OCI-LY7 (cell line): ENCODE results near the gene RASSF4. TPM values are rescaled to one million over a fixed set of nuclear protein-coding genes. Genes with fewer than 3 reads are reported as not detected.

Source experiments
- Bru-seq: library from RNA; stranded (reverse); fragments of 400-500 nt; gene quantifications from one replicate; lab custom pipeline; 2021; lab: Mats Ljungman, UMichigan
- BruChase-seq, 2 experiments: library from RNA; stranded (reverse); fragments of 400-500 nt; gene quantifications; one replicate each; lab custom pipeline; 2021; lab: Mats Ljungman, UMichigan
- BruUV-seq: library from RNA; stranded (reverse); fragments of 400-500 nt; replicated peaks from 2 replicates; lab custom pipeline; 2021; lab: Mats Ljungman, UMichigan
- CTCF ChIA-PET: fragments of 300-600 bp; sonication (Branson Sonifier 250); formaldehyde crosslinking; loops from one replicate; lab custom pipeline; 2022; ENCODE audit warnings: antibody characterized with exemption; ENCODE audit not compliant: unreplicated experiment; lab: Charles Lee
- POLR2A ChIA-PET: fragments of 300-600 bp; sonication (Branson Sonifier 250); formaldehyde crosslinking; loops from one replicate; lab custom pipeline; 2022; ENCODE audit warnings: antibody characterized with exemption; lab: Charles Lee
- DNase-seq: peaks from one replicate; pipeline ENCODE4 v3.0.0-alpha.2; 2015; ENCODE audit warnings: low spot score
- H2AFZ ChIP-seq: fragments of 200-600 bp; sonication (generic), shearing (Covaris generic); 2 replicates; pipeline ENCODE4 v1.6.1; 2014; ENCODE audit warnings: mild to moderate bottlenecking, antibody characterized with exemption, low read length, moderate library complexity
- H3K27ac ChIP-seq: fragments of 200-600 bp; sonication (generic); 2 replicates; pipeline ENCODE4 v1.5.1; 2014; ENCODE audit warnings: mixed run types, low read depth, mild to moderate bottlenecking, moderate library complexity, low read length, inconsistent platforms; ENCODE audit not compliant: poor library complexity, severe bottlenecking
- H3K36me3 ChIP-seq: fragments of 200-600 bp; sonication (generic); 2 replicates; pipeline ENCODE4 v1.6.1; 2014; ENCODE audit warnings: mild to moderate bottlenecking, antibody characterized with exemption, low read length, moderate library complexity, mixed read lengths; ENCODE audit not compliant: insufficient read depth
- H3K4me1 ChIP-seq: fragments of 200-600 bp; sonication (generic); 2 replicates; pipeline ENCODE4 v1.5.1; 2014; ENCODE audit warnings: mild to moderate bottlenecking, low read length; ENCODE audit not compliant: insufficient read depth, poor library complexity, severe bottlenecking
- H3K4me2 ChIP-seq: fragments of 200-600 bp; sonication (generic); 2 replicates; pipeline ENCODE4 v1.6.1; 2014; ENCODE audit warnings: mild to moderate bottlenecking, low read length
- H3K4me3 ChIP-seq: fragments of 200-600 bp; sonication (generic); 2 replicates; pipeline ENCODE4 v1.5.1; 2014; ENCODE audit warnings: mild to moderate bottlenecking, low read depth, low read length; ENCODE audit not compliant: poor library complexity, severe bottlenecking
- H3K79me2 ChIP-seq: fragments of 200-600 bp; sonication (generic); 2 replicates; pipeline ENCODE4 v1.6.1; 2016; ENCODE audit warnings: low read depth, mild to moderate bottlenecking, low read length, moderate library complexity, mixed read lengths; ENCODE audit not compliant: insufficient read depth
- H3K9me2 ChIP-seq: fragments of 200-600 bp; sonication (generic); 2 replicates; pipeline ENCODE4 v1.6.1; 2016; ENCODE audit warnings: mild to moderate bottlenecking, low read length, mixed read lengths; ENCODE audit not compliant: insufficient read depth
- H3K9me3 ChIP-seq: fragments of 200-600 bp; sonication (generic); 2 replicates; pipeline ENCODE4 v1.6.1; 2014; ENCODE audit warnings: mild to moderate bottlenecking, mixed run types, low read length, mixed read lengths
- H4K20me1 ChIP-seq: fragments of 200-600 bp; sonication (generic); 2 replicates; pipeline ENCODE4 v1.6.1; 2014; ENCODE audit warnings: mild to moderate bottlenecking, antibody characterized with exemption, low read length, moderate library complexity, mixed read lengths; ENCODE audit not compliant: insufficient read depth
- EZH2phosphoT487 ChIP-seq: fragments of 200-600 bp; sonication (generic); IDR thresholded peaks from 2 replicates; pipeline ENCODE4 v1.6.1; 2018; ENCODE audit warnings: low read depth, borderline replicate concordance, mild to moderate bottlenecking, mixed run types, antibody characterized with exemption, low read length, moderate library complexity, mixed read lengths
- intact Hi-C: fragments of 100-400 bp; cut with micrococcal nuclease; formaldehyde crosslinking; loops from one replicate; pipeline ENCODE4 v1.10.0; 2022; ENCODE audit not compliant: unreplicated experiment
- long read RNA-seq: library from polyadenylated mRNA; stranded (forward); transcript quantifications from one replicate; pipeline ENCODE4 v2.0.0, GENCODE V29; 2022
- total RNA-seq, 2 experiments: library from RNA; depleted of rRNA in 1 of 2; stranded (reverse); fragments of >200 nt in 1 of 2; shearing (Covaris generic) in 1 of 2; gene quantifications; 2 replicates each; pipeline ENCODE4 v1.2.3, GENCODE V29; 2014 to 2022
- TF ChIP-seq, protein P1 (sequence below): fragments of 200-600 bp; sonication (generic); conservative IDR thresholded peaks from 2 replicates; pipeline ENCODE4 v1.5.1; 2014; ENCODE audit warnings: mild to moderate bottlenecking, antibody characterized with exemption, low read length, moderate library complexity, mixed read lengths

RASSF4 gene, protein sequence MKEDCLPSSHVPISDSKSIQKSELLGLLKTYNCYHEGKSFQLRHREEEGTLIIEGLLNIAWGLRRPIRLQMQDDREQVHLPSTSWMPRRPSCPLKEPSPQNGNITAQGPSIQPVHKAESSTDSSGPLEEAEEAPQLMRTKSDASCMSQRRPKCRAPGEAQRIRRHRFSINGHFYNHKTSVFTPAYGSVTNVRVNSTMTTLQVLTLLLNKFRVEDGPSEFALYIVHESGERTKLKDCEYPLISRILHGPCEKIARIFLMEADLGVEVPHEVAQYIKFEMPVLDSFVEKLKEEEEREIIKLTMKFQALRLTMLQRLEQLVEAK
- total RNA-seq (2014; rRNA removed; shearing (Covaris generic)), result 1.9 and 2.6 TPM in 2 replicates
- 2.7 and 5.3 TPM in 2 replicates for total RNA-seq (2022)
- percentile 22 among the genes with signal in this experiment for Bru-seq, nascent RNA
- percentile 22 among the genes with signal in this experiment for BruChase-seq, experiment 1, labeled RNA remaining after a 6-hour chase
- BruChase-seq, experiment 2, labeled RNA remaining after a 2-hour chase, result percentile 21 among the genes with signal in this experiment
- long read RNA-seq, partial matches to known transcripts, result 3 of 7 reads
- long read RNA-seq, other reads (novel, unspliced or antisense), result 2 of 7 reads

DNA sequence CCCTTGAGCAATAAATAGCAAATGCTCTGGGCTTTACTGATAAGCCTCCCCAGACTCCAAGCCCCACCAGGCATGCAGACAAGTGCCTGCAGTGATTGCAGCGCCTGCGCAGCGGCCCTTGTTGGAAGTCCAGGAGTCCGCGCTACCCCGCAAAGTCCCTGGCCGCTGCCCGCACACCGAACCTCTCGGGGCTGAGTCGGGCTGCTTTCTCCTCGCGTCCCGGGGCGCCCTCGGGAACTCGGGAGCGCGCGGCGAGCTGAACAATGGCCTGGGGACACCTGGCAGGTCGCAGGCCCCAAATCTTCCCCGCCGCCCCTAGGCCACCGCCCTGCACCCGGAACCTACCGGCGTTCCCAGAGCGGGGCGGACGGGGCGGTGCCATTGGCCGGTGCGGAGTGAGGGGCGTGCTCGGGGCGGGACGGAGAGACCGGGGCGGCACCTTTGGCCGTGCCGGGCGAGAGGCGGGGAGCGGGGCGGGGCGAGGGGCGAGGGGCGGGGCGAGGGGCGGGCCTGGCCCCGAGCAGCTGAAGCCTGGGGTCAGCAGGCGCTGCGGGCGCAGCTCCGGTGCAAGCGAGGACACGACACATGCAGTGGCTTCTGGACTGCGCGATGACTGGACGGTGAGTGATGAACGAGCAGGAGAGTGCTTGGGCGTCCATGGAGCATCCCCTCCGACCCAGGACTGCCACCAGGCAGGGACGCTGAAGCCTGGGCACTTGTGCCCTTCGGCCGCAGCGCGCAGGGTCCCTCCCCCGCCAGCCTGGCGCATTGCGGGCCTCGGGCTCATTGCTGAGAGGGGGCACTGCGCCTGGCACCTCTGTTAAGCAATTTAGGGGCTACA, at the start of gene RASSF4:
TSS of gene RASSF4 (plus strand) at position 556 of the 841 bp plus-strand sequence. CDS start 10,401 bp downstream, outside the sequence.
- H4K20me1 ChIP-seq, result no peaks in the 10 kb centered on the region
- H3K9me3 ChIP-seq, result no peaks in the 10 kb centered on the region
- BruUV-seq, result no TSS peak
- H3K4me3 ChIP-seq, result peak within 1 kb of the TSS; percentile 82
- peak; percentile 92 for DNase-seq
- H3K36me3 ChIP-seq, result no peaks in the 10 kb centered on the region
- H3K79me2 ChIP-seq, result no peaks in the 10 kb centered on the region
- peak within 1 kb of the TSS; percentile 92 for H3K4me2 ChIP-seq
- ChIA-PET CTCF (interaction anchor here (0.6 kb wide), 1 partner anchor 27 kb away, joined by 3 read pairs; no protein-coding TSS in a partner anchor), POLR2A (interaction anchor here (2.0 kb wide), 1 partner anchor 10 kb away, joined by 5 read pairs; no protein-coding TSS in a partner anchor)
- intact Hi-C loops, result loop anchor here (2.0 kb wide), 1 partner anchor 41 kb away; the partner anchor contains the start of gene ZNF22
- no peak for TF ChIP-seq EZH2phosphoT487
- TF ChIP-seq, protein P1, sequence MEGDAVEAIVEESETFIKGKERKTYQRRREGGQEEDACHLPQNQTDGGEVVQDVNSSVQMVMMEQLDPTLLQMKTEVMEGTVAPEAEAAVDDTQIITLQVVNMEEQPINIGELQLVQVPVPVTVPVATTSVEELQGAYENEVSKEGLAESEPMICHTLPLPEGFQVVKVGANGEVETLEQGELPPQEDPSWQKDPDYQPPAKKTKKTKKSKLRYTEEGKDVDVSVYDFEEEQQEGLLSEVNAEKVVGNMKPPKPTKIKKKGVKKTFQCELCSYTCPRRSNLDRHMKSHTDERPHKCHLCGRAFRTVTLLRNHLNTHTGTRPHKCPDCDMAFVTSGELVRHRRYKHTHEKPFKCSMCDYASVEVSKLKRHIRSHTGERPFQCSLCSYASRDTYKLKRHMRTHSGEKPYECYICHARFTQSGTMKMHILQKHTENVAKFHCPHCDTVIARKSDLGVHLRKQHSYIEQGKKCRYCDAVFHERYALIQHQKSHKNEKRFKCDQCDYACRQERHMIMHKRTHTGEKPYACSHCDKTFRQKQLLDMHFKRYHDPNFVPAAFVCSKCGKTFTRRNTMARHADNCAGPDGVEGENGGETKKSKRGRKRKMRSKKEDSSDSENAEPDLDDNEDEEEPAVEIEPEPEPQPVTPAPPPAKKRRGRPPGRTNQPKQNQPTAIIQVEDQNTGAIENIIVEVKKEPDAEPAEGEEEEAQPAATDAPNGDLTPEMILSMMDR, result no peak
- no peaks in the 10 kb centered on the region for H3K9me2 ChIP-seq
- H2AFZ ChIP-seq, result peak within 1 kb of the TSS; percentile 78
- H3K4me1 ChIP-seq, result peaks cover 45% of the 10 kb centered on the region
- no peak within 1 kb of the TSS for H3K27ac ChIP-seq

DNA sequence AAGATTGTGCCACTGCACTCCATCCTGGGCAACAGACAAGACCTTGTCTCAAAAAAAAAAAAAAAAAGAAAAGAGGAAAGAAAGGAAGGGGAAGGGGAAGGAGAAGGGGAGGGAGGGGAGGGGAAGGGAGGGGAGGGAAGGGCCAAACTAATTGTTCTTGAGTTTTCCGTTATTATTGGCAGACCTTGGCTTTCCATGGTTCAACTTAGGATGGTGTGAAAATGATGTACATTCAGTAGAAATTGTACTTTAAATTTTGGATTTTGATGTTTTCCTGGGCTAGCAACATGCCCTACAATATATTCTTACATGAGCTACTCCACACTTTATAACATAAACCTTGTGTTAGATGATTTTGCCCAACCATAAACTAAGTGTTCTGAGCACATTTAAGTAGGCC, 49.7 kb upstream of the RASSF4 start:
- Histone ChIP-seq H3K4me3 (no peak overlapping the region), H4K20me1 (no peaks in the 10 kb centered on the region), H3K4me2 (no peak overlapping the region), H3K4me1 (peaks cover 9% of the 10 kb centered on the region), H3K9me3 (no peaks in the 10 kb centered on the region), H3K27ac (no peak overlapping the region), H2AFZ (no peak overlapping the region), H3K79me2 (no peaks in the 10 kb centered on the region), H3K36me3 (no peaks in the 10 kb centered on the region), H3K9me2 (no peaks in the 10 kb centered on the region)
- no peak for TF ChIP-seq EZH2phosphoT487
- TF ChIP-seq, protein P1, result no peak
- no TSS peak for BruUV-seq
- no peak for DNase-seq
- intact Hi-C loops, result no loop called here
- POLR2A ChIA-PET, result no interaction called here
- CTCF ChIA-PET, result no interaction called here
